T-helper 9 cell (primary cell): ENCODE measurements around the gene PDZRN4.

Experiments
- DNase-seq: peaks from one replicate; pipeline ENCODE4 v3.0.0-alpha.2; 2020

The PDZRN4 gene

GRCh38 chr12:41365653-41366171 is 177.6 kb downstream of the PDZRN4 start:
- DNase-seq, result no peak

GRCh38 chr12:41367726-41368405 is 179.7 kb downstream of the PDZRN4 start:
- no peak for DNase-seq

- no peak for DNase-seq
Observed at GRCh38 chr12:41380878-41381277, 192.8 kb downstream of the PDZRN4 start.

GRCh38 chr12:41402801-41403200 is 214.7 kb downstream of the PDZRN4 start:
- no peak for DNase-seq

GRCh38 chr12:41407232-41407799 is 219.2 kb downstream of the PDZRN4 start:
- DNase-seq, result no peak

GRCh38 chr12:41409628-41410027 is 221.5 kb downstream of the PDZRN4 start:
- no peak for DNase-seq

- DNase-seq, result no peak
Observed at GRCh38 chr12:41418586-41418985, 230.5 kb downstream of the PDZRN4 start.

GRCh38 chr12:41419131-41419893 is 231.2 kb downstream of the PDZRN4 start:
- no peak for DNase-seq

- DNase-seq, result no peak
Observed at GRCh38 chr12:41424651-41425050, 236.5 kb downstream of the PDZRN4 start.

GRCh38 chr12:41433460-41433859 is 245.3 kb downstream of the PDZRN4 start:
- DNase-seq, result no peak

GRCh38 chr12:41436076-41436475 is 248.0 kb downstream of the PDZRN4 start:
- DNase-seq, result no peak

- no peak for DNase-seq
Observed at GRCh38 chr12:41437563-41437962, 249.4 kb downstream of the PDZRN4 start.

- DNase-seq, result no peak
Observed at GRCh38 chr12:41438854-41439541, 250.9 kb downstream of the PDZRN4 start.

- DNase-seq, result no peak
Observed at GRCh38 chr12:41439801-41440200, 251.7 kb downstream of the PDZRN4 start.

GRCh38 chr12:41441180-41441579 is 253.1 kb downstream of the PDZRN4 start:
- DNase-seq, result no peak

GRCh38 chr12:41442896-41443295 is 254.8 kb downstream of the PDZRN4 start:
- DNase-seq, result no peak

GRCh38 chr12:41443690-41444089 is 255.6 kb downstream of the PDZRN4 start:
- DNase-seq, result no peak

- no peak for DNase-seq
Observed at GRCh38 chr12:41452838-41453407, 264.8 kb downstream of the PDZRN4 start.

- no peak for DNase-seq
Observed at GRCh38 chr12:41453409-41453808, 265.3 kb downstream of the PDZRN4 start.

GRCh38 chr12:41459111-41459905 is 271.2 kb downstream of the PDZRN4 start:
- no peak for DNase-seq

- no peak for DNase-seq
Observed at GRCh38 chr12:41459906-41460214, 271.7 kb downstream of the PDZRN4 start.

GRCh38 chr12:41460906-41461305 is 272.8 kb downstream of the PDZRN4 start:
- no peak for DNase-seq
